ENCODE measurements around the gene LDLRAD3.

DNA sequence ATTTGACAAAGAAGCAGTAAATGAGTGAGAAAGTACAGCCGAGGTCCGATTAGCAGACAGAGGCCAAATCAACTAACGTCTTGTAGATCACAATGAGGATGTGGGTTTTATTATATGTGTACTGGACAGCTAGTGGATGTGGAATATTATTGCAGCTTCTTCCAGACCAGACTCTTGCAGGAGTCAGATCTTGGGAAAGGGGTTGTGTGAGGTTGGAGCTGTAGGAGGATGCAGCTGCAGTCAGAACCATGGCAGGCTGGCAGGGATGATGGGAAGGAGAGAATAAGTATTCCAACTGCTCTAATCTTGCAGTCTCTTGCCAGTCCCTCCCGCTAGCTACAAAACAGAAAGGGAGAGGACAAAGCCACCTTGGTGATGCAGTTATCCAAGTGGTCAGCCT is 46.8 kb upstream of the LDLRAD3 start:
- TF ChIP-seq EZH2phosphoT487 (IDR thresholded peaks at IDR 0.05; ENCODE audit: borderline replicate concordance), result no peak
- no peak; the same call in 1 of the 2 replicates for TF ChIP-seq CTCF (conservative IDR thresholded peaks at IDR 0.05; ENCODE audit: low read length)

All from Loucy (cell line).